ENCODE measurements around the gene SSBP3. TPM values are rescaled to one million over a fixed set of nuclear protein-coding genes. Genes with fewer than 3 reads are reported as not detected.

SSBP3 gene
- polyA plus RNA-seq, 3 donors: 18.6 to 43.9 (median 37.0) TPM

DNA sequence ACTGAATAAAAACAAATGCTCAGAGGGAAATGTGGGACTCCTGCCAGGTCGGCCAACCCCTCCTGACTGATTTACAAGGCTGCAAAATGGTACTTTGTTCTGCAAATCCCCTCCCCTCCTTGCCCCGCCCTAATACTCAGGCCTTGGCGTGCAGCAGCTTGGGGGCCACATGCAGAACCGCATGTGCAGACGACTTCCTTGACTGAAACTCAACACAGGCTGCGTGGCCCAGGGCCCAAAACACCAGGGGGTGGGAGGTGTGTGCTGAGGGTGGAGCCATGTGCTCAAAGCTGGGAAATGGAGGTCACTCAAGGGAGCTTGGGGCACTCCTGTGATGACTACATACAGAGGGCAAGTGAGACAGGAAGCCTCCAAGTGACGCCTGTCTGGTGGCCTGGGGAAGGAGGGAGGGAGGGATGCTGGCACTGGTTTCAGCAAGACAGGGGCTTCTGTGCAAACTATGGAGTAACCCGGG lies 119.0 kb downstream of the SSBP3 start:
- H3K27ac ChIP-seq (ENCODE audit: low read depth, low read length): no peak overlapping the region
- 11 to 23% (median 13%) methylated on average over 8 of the region's 8 CpGs for WGBS, 3 donors

DNA sequence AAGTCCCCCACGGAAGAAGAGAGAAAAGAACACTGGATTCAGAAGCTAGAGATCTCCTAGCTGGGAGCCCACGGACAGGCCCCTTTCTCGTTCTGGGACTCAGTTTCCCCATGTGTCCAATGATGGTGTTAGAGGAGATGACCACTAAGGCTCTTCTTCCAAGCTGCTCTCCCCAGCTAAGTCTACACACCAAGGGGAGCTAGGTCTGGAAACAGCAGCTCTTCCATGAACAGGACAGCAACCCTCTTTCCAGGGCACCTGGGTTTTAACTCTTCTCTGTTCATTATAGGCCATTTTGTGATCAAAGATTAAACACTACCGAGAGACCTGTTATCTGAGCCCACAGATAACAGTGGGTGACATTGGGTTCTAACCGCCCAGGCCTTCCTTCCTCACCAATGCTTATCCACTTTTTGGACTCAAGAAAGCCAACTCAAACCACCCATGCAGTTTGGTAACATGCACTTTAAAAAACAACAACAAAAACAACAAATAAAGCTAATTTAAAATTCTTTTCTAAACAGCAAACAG lies 120.3 kb downstream of the SSBP3 start:
- no peak overlapping the region for H3K27ac ChIP-seq (ENCODE audit: low read depth, low read length)
- 74 to 92% (median 91%) methylated on average over 5 of the region's 5 CpGs for WGBS, 3 donors

DNA sequence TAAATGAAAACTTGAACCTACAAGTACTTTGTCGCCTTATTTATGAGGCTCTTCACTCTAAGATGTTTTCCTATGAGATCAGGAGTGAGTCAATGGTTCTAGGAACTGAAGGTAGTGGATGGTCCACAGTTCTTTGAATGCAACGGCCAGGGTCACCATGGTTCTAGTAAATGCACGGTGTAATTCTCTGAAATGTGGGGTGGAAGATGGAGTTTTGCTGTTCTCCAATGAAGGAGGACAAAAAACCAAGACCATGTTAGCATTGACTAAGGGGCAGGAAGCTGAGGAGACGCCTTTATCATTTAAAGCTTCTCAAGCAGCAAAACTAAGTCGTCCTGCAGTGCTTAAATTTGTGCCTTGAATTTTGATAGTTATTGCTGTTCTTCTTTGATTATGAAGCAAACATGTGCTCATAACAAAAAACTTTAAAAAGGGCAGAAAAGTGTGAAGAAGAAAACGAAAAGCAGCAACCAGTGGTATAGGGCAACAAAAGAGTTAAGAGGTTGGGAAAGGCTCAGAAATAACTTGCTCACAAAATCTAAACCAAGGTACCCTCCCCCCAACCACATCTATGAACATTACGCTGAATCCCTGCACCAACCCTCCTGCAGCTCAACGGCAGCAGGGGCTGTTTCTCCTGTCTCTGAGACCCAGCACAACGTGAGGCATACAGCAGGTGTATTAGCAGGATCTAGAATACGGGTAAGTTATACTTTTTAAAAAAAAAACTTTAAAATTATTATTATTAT lies 121.2 kb downstream of the SSBP3 start:
- WGBS, 3 donors: 84 to 86% (median 85%) methylated on average over 10 of the region's 10 CpGs
- no peak overlapping the region for H3K27ac ChIP-seq (ENCODE audit: low read depth, low read length)

DNA sequence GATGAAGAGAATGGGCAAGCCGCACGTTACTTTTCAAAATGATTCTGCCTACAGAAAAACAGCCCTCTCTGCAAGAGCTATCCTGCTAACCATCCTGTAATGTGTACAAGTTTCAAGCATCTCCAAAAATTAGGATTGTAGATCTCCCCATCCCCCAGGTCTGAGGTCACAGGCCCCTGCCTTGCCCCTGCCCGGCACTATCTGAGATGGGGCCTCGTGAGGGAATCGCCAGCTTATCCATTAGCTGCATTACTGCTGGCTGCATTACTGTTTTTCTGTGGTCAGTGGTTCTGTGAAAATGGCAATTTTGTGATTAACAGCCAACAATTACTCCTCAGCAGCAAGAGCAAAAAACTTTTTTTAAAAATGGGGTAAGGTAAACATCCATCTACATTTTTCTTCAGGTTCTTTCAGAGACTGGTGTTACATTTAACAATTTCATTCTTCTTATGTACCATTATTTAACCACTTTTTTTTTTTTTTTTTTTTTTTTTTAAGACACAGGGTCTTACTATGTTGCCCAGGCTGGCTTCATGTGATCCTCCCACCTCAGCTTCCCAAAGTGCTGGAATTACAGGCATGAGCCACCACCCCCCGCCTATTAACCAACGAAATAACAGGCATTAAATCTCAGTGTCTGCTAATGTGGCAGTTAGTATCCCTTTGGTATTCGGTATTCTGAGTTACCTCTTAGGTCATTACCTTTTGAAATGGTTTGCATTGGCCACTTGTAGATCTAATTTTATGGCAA lies 122.4 kb downstream of the SSBP3 start:
- 88 to 93% (median 90%) methylated on average over 8 of the region's 8 CpGs for WGBS, 3 donors
- no peak overlapping the region for H3K27ac ChIP-seq (ENCODE audit: low read depth, low read length)

DNA sequence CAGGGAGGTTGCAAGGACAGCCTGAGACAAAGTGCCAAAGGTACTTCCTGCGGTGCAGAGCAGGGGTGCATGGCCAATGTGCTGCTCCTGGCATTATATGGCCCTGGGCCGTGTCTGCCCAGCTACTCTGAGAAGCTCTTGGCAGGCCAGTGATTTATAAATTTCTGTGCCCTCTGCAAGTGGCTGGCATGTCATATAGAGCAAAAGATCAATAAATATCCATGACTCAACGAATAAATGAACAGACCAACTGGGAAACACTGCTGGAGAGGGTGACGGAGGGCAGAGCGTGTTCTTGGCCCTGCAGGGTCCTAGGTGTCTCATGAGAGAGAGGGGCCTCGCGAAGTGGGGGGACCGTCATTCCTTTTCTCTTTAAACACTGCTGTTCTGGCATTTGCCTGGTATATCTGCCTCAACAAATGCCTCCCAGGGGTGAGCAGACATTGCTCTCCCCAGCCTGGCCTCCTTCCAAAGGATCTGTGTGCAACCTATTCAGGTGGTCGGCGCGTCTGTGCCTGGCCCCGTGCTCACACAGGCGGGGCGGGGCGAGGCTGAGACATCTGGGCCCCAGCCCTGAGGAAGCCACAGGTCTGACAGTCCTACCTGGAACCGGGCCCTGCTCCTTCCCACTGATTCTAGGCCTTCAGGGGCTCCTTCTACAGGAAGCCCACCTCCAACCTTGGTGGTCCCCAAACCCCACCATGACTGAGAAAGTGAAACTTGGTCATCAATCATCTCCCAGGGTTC lies 123.9 kb downstream of the SSBP3 start:
- WGBS, 3 donors: 71 to 87% (median 85%) methylated on average over 16 of the region's 16 CpGs
- H3K27ac ChIP-seq (ENCODE audit: low read depth, low read length): no peak overlapping the region

DNA sequence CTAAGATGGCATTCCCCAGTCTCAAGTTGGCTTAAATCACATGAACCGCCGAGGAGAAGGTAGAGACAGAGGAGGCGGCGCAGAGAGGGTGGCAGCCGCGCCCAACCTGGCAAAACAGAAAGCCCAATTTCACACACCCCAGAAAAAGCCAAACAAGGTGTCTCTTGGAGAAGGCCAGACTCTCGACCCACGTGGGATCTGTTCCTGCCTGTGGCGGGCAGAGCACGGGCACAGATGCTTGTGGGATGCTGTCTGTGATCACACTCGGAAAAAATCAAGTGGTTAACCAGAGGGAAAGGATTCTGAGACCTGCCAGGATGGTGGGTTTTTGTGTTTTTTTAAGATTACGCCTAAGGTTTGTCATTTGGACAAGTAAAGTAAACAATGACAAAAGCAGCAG lies 125.5 kb downstream of the SSBP3 start:
- WGBS, 3 donors: 84 to 91% (median 90%) methylated on average over 12 of the region's 12 CpGs
- H3K27ac ChIP-seq (ENCODE audit: low read depth, low read length): no peak overlapping the region

DNA sequence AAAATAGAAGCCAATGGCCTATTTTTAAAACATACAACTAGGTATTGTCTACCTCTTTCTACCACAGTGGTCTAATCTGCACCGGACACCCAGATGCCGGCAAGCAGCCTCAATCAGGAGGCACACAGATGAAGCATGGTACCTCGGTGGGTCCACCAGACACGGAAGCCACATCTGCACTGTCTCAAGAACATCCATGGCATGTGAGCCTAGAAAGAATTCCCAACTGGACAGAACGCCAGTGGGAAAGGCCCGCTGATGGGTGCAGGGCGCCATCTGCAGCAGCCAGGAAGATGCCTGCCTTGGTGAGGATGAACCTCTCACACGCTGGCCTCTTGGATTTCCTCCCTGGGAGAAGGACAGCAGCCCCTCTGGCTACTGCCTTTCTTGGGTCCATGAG lies 126.7 kb downstream of the SSBP3 start:
- H3K27ac ChIP-seq (ENCODE audit: low read depth, low read length): no peak overlapping the region
- 99% methylated on average over 8 of the region's 8 CpGs for WGBS, 3 donors

GRCh38 chr1:54278941-54279422 lies 127.2 kb downstream of the SSBP3 start:
- 67 to 71% (median 69%) methylated on average over 9 of the region's 9 CpGs for WGBS, 3 donors
- H3K27ac ChIP-seq (ENCODE audit: low read depth, low read length): no peak overlapping the region

DNA sequence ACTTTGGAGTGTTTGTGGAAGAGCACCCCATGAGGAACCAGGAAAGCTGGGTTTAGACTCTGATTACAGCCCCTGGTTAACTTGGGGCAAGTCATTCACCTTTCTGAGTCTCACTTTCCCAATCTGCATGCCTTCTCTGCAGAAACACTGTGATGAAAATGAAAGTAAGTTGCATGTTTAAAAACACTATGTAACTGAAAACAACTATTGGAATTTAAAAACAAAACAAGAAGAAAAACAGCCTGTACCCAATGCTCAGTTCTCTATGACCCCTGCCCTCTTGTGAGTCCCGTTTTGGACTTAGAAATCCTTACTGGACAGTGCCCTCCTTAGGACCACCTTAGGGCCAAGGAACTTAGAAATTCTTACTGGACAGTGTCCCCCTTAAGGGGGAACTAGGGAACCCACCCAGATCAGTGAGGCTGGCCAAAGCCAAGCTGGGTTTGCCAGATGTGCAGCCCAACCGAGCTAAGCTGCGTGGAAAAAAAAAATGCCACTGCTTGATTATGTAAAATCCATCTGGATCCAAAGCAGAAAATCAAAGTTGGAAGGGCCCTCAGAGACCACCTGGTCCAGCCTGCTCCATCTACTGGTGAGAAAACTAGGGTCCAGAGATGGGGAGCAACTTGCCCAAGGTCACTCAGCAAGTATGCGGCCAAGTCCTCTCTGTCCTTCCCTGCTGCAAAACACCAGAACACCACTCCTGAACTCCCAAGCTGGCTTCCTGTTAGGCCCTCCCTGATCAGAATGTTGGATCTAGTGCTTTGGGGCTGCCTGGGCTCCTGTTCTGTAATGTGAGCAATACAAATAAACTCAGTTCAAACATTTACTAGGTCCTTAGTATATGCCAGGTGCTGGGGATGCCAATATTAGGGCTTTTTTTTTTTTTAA lies 128.5 kb downstream of the SSBP3 start:
- 28 to 58% (median 40%) methylated on average over 4 of the region's 4 CpGs for WGBS, 3 donors
- no peak overlapping the region for H3K27ac ChIP-seq (ENCODE audit: low read depth, low read length)

DNA sequence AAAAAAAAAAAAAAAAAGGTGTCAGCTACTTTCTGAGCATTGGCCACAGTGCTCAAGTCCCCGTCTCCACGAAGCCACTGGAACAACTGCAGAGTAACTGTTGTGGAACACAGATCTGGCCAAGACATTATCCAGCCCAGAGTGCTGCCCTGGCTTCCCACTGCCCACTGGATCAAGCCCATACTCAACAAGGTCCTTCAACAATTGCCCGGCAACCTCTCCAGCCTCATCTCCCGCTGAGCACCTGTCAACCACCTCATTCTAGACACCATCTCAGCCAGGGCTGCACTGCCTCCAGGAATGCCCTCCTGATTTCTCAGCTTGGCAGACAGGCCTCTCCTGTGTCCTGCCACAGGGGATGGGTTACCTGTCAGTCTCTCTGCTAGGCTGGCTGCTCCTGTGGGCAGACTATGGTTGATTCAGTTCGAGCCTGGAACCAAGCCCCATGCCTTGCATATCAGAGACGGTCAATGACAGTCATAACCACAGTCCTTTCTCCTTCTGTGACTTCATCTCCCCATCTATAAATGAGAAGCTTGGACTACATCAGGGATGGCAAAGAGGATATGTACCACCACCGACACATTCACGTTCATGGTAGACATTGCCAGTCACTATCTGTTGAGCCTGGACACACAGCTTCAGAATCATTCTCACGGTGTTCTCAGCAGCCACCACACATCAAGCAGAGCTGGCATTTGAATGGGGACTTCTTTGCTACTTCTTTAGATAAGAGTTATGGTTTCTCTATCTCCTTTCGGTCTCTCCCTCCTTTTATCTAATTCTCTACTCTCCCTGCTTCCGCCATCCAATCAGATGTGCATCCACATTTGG lies 129.4 kb downstream of the SSBP3 start:
- H3K27ac ChIP-seq (ENCODE audit: low read depth, low read length): no peak overlapping the region
- 78 to 92% (median 88%) methylated on average over 11 of the region's 11 CpGs for WGBS, 3 donors

- 18 to 42% (median 36%) methylated on average over 3 of the region's 3 CpGs for WGBS, 3 donors
- peak overlapping the region; percentile 33 for H3K27ac ChIP-seq (ENCODE audit: low read depth, low read length)
Measured at GRCh38 chr1:54275349-54275748, 130.8 kb downstream of the SSBP3 start.

DNA sequence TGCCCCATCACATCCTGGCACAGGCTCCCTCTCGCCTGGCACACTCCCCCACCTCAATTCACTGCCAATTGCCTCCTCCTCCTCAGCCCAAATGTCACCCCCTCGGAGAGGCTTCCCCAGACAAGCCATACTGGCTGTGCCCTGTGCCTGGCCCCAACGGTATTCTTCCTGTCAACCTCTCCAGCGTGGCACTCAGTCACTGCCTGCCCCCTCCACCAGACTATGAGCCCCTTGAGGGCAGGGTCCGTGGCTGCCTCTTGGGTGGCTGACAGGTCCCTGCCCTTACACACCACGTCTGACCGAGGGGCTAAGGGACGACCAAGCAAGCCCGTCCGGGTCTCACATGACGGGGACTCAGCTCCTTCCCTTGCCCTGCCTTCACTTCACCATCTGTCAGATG lies 131.3 kb downstream of the SSBP3 start:
- H3K27ac ChIP-seq (ENCODE audit: low read depth, low read length): peak overlapping the region; percentile 25
- 39 to 66% (median 58%) methylated on average over 11 of the region's 11 CpGs for WGBS, 3 donors

DNA sequence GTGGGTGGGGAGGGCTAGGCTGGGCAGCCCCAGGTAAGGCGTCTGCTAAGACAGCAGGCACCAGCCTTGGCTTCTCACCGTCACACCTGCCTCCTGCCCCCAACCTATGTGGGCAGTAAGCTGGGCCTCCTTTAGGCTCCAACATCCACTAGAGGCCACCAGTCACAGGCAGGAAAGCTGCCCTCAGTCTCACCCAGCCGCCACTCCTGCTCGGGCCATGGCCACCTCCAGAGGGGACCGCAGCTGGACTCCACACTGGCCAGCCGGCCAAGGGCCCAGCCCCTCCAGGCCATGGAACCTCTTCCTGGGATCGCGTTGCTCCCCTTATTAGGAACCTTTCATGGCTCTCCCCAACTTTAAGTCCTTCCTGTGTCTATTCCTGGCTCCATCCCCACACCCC lies 131.7 kb downstream of the SSBP3 start:
- peak overlapping the region; percentile 77 for H3K27ac ChIP-seq (ENCODE audit: low read depth, low read length)
- 58 to 76% (median 67%) methylated on average over 8 of the region's 8 CpGs for WGBS, 3 donors

- 57 to 88% (median 63%) methylated on average over 5 of the region's 5 CpGs for WGBS, 3 donors
Measured at GRCh38 chr1:54273795-54274163, 132.4 kb downstream of the SSBP3 start.

GRCh38 chr1:54273092-54273794 lies 133.0 kb downstream of the SSBP3 start:
- H3K27ac ChIP-seq (ENCODE audit: low read depth, low read length): peak overlapping the region; percentile 77
- 44 to 62% (median 59%) methylated on average over 22 of the region's 22 CpGs for WGBS, 3 donors

More at GRCh38 chr1:54273795-54274163, 132.4 kb downstream of the SSBP3 start:
- peak overlapping the region; percentile 77 for H3K27ac ChIP-seq (ENCODE audit: low read depth, low read length)

DNA sequence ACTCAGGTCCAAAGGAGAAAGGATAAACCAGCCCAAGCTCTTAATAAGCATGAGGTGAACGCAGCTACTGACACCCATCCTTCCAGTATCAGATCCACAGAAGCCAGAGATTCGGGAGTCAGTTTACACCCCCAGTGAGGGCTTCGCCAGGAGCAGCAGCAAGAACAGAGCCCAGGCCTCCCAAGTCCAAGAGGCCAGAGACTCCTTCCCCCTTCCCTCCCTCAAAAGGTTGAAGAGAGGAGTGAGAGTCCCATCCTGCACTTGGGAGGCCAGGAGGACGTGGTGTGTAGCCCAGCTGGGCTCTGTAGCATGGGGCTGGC lies 133.5 kb downstream of the SSBP3 start:
- WGBS, 3 donors: 66 to 83% (median 70%) methylated on average over 4 of the region's 4 CpGs
- H3K27ac ChIP-seq (ENCODE audit: low read depth, low read length): no peak overlapping the region
